K562 (cell line): ENCODE results near the gene CFAP107. TPM values are rescaled to one million over a fixed set of nuclear protein-coding genes. Genes with fewer than 3 reads are reported as not detected.

Experiments
- ATAC-seq: fragments of 200-7000 bp; cut with Tn5 transposase; 3 replicates; pipeline ENCODE4 v1.9.1; 2020; ENCODE audit warnings: moderate library complexity
- BruUV-seq: library from RNA; stranded (reverse); fragments of 400-500 nt; replicated peaks from 2 replicates; lab custom pipeline; 2021; lab: Mats Ljungman, UMichigan
- CTCF ChIA-PET: fragments of 300-600 bp; formaldehyde crosslinking; extraction: SDS; loops from one replicate; lab custom pipeline; 2021; ENCODE audit warnings: low intra/inter-chr PET ratio; lab: Yijun Ruan, JAX
- POLR2A ChIA-PET: fragments of 300-600, 350-650 bp; sonication (Branson Sonifier 250); formaldehyde crosslinking; extraction: SDS; loops from one replicate; lab custom pipeline; 2021; ENCODE audit warnings: antibody characterized with exemption, inconsistent platforms; lab: Yijun Ruan, JAX
- DNase-seq, 4 experiments: peaks; one replicate each; pipeline versions ENCODE4 v3.0.0 to v3.0.0-alpha.2; 2011 to 2018; ENCODE audit warnings: low spot score in 3 of 4, mixed read lengths in 3 of 4; ENCODE audit errors: extremely low read depth in 1 of 4
- FAIRE-seq: peaks from 2 replicates; lab custom pipeline; 2011; peaks lifted over from hg19 to GRCh38; lab: Jason Lieb, UNC
- H2AFZ ChIP-seq: 2 replicates; pipeline ENCODE4 v1.6.0; 2011; ENCODE audit warnings: low read depth, low read length, control low read depth, inconsistent platforms
- H3K27ac ChIP-seq: fragments of 200-600 bp; 3 replicates; pipeline ENCODE4 v1.8.0; 2011; ENCODE audit warnings: low read depth, mild to moderate bottlenecking, control low read depth, inconsistent platforms, low read length, moderate library complexity, mixed read lengths; ENCODE audit errors: extremely low read depth
- H3K27me3 ChIP-seq, 2 experiments: fragments of 300-600 bp in 1 of 2; 2 replicates in 1 of 2; 3 replicates in 1 of 2; pipeline versions ENCODE4 v1.6.0 to v1.8.0; 2011; ENCODE audit warnings: inconsistent platforms in 2 of 2, low read length in 2 of 2, mild to moderate bottlenecking in 1 of 2, mixed read lengths in 1 of 2, moderate library complexity in 1 of 2; ENCODE audit not compliant: control insufficient read depth in 2 of 2, insufficient read depth in 2 of 2
- H3K36me3 ChIP-seq: fragments of 300-600 bp; 3 replicates; pipeline ENCODE4 v1.8.0; 2011; ENCODE audit warnings: mild to moderate bottlenecking, low read length, inconsistent platforms; ENCODE audit not compliant: control insufficient read depth, insufficient read depth
- H3K4me1 ChIP-seq, 2 experiments: fragments of 200-600 bp in 1 of 2; replicated peaks in 1 of 2; 2 replicates in 1 of 2; 3 replicates in 1 of 2; pipeline versions ENCODE4 v1.5.1 to v1.8.0; 2011; ENCODE audit warnings: inconsistent platforms in 2 of 2, low read length in 2 of 2, mild to moderate bottlenecking in 1 of 2, mixed read lengths in 1 of 2, moderate library complexity in 1 of 2; ENCODE audit not compliant: control insufficient read depth in 2 of 2, insufficient read depth in 2 of 2
- H3K4me2 ChIP-seq: 2 replicates; pipeline ENCODE4 v1.6.1; 2011; ENCODE audit warnings: low read length, control low read depth, inconsistent platforms, mixed read lengths; ENCODE audit not compliant: insufficient read depth
- H3K4me3 ChIP-seq: fragments of 200-600 bp; sonication (generic), shearing (Covaris generic); 2 replicates; pipeline ENCODE4 v1.5.1; 2016; ENCODE audit warnings: control low read depth, inconsistent platforms
- H3K79me2 ChIP-seq: fragments of 200-600 bp; 3 replicates; pipeline ENCODE4 v1.8.0; 2011; ENCODE audit warnings: low read length, inconsistent platforms; ENCODE audit not compliant: control insufficient read depth, insufficient read depth
- H3K9ac ChIP-seq, 2 experiments: 2 replicates each; pipeline versions ENCODE4 v1.6.0 to v1.6.1; 2011; ENCODE audit warnings: low read depth in 2 of 2, low read length in 2 of 2, control low read depth in 1 of 2, inconsistent platforms in 1 of 2, mild to moderate bottlenecking in 1 of 2, mixed read lengths in 1 of 2; ENCODE audit not compliant: insufficient read depth in 1 of 2
- H3K9me1 ChIP-seq: one replicate; pipeline ENCODE4 v1.6.0; 2011; ENCODE audit warnings: inconsistent platforms, mild to moderate bottlenecking, low read length, moderate library complexity; ENCODE audit not compliant: control insufficient read depth, insufficient read depth
- H3K9me3 ChIP-seq: replicated peaks from 2 replicates; pipeline ENCODE4 v1.5.1; 2011; ENCODE audit warnings: low read depth, low read length, inconsistent platforms; ENCODE audit not compliant: control insufficient read depth, insufficient read depth
- H4K20me1 ChIP-seq: replicated peaks from 2 replicates; pipeline ENCODE4 v1.6.1; 2011; ENCODE audit warnings: low read length, inconsistent platforms, mixed read lengths; ENCODE audit not compliant: control insufficient read depth, insufficient read depth
- CBX8 ChIP-seq: fragments of 200-600 bp; sonication (generic); IDR thresholded peaks from 2 replicates; pipeline ENCODE4 v1.6.1; 2012; ENCODE audit warnings: borderline replicate concordance, mixed run types, low read depth, mild to moderate bottlenecking, moderate library complexity, mixed read lengths, low read length, control low read depth, inconsistent platforms; ENCODE audit not compliant: poor library complexity, severe bottlenecking; ENCODE audit errors: extremely low read depth
- ZNF280A ChIP-seq: fragments of 450-650 bp; IDR thresholded peaks from 2 replicates; pipeline ENCODE4 v1.6.1; 2018; ENCODE audit warnings: mild to moderate bottlenecking, low read depth; ENCODE audit not compliant: partially characterized antibody
- ZNF561 ChIP-seq: fragments of 450-650 bp; formaldehyde crosslinking; conservative IDR thresholded peaks from 2 replicates; pipeline ENCODE4 v1.4.0; 2020; ENCODE audit warnings: mild to moderate bottlenecking, moderate library complexity
- WGBS: fragments of 100-300 bp; shearing (Covaris generic); methylation state at CpG from one replicate; pipeline ENCODE4 v1.1.6; 2016; ENCODE audit warnings: low coverage, mixed read lengths; ENCODE audit not compliant: insufficient coverage; ENCODE audit errors: missing lambda C conversion rate; 5-methylcytosine and 5-hydroxymethylcytosine counted together
- in situ Hi-C: fragments of 300-500 bp; cut with MboI; formaldehyde crosslinking; loops from 4 replicates; pipeline ENCODE4 v1.15.0; 2018; ENCODE audit warnings: inconsistent platforms, mixed read lengths
- intact Hi-C: fragments of 100-400 bp; cut with micrococcal nuclease; formaldehyde crosslinking; loops from 2 replicates; pipeline ENCODE4 v1.14.2; 2022
- polyA plus RNA-seq, 8 experiments: library from polyadenylated mRNA; depleted of rRNA in 4 of 8; stranded (reverse) in 5 of 8; unstranded in 3 of 8; fragments of >200 nt; fragmentation: Nextera tagmentation in 2 of 8; fragmentation: Illumina TruSeq in 1 of 8; extraction: Ambion mirVana in 2 of 8; extraction: Trizol in 1 of 8; gene quantifications; 2 replicates each; pipeline versions ENCODE4 v1.2.1 to v1.2.3, GENCODE V29; 2011 to 2014; ENCODE audit warnings: inconsistent platforms in 1 of 8, missing spikeins in 1 of 8
- total RNA-seq, 7 experiments: library from RNA; depleted of rRNA in 6 of 7; stranded (reverse); fragments of >200 nt in 6 of 7; fragmentation: Illumina TruSeq in 2 of 7; extraction: Trizol in 2 of 7; gene quantifications; 2 replicates each; pipeline versions ENCODE4 v1.2.1 to v1.2.3, GENCODE V29; 2011 to 2021; ENCODE audit warnings: low replicate concordance in 1 of 7

Gene CFAP107
- total and polyA plus RNA-seq, 9 of the 15 experiments (the other 6 are each of a cell fraction or from before 2014, with no cell fraction given), result 0.03 to 0.08 TPM; not detected in 7

DNA sequence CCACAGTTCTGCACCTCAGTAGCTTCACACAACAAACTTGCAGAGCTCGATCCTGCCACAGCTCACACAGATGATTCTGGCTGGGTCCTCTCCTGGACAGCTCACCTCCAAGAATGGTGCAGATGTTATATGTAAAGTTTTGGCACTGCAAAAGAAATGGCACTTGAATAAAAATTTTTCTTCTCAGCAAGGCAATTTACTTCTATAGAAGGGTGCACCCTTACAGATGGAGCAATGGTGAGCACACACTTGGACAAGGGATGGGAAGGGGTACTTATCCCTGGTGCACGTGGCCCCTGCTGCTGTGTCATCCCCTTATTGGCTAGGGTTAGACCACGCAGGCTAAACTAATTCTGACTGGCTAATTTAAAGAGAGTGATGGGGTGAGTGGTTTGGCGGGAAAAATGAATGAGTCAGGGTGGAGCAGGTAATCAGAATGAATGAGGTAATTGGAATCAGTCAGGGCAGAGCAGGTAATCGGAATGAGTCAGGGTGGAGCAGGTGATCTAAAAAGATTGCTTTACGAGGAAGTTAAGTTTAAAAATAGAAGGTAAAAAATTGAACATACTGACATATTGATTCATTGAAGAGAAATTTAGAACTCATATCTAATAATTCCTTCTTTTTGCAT, 42.1 kb upstream of the CFAP107 start:
- WGBS, result 0% methylated on average over 6 of the region's 6 CpGs
- intact Hi-C loops, result no loop called here
- H3K4me3 ChIP-seq, result no peak overlapping the region

More for the DNA sequence above, 42.1 kb upstream of the CFAP107 start:
- no peaks in the 10 kb centered on the region for H3K4me1 ChIP-seq
- H3K27ac ChIP-seq, result no peak overlapping the region
- in situ Hi-C loops, result no loop called here
- no peaks in the 10 kb centered on the region for H3K9me3 ChIP-seq
- H3K27me3 ChIP-seq, result peaks cover 0 to 5% of the 10 kb centered on the region in 2 experiments; a peak in 1 of 5 replicates
- TF ChIP-seq ZNF280A (peak; percentile 65), CBX8 (no peak), ZNF561 (CRISPR knock-in tag) (0 out of 2 replicates have a peak, but pooled peaks have one; percentile 26)
- ATAC-seq (no peak), DNase-seq (no peak), FAIRE-seq (no peak)
- H3K79me2 ChIP-seq, result no peaks in the 10 kb centered on the region
- ChIA-PET POLR2A (no interaction called here), CTCF (no interaction called here)
- no peak overlapping the region for H3K9ac ChIP-seq
- no TSS peak for BruUV-seq
- H3K9me1 ChIP-seq, result no peaks in the 10 kb centered on the region
- H4K20me1 ChIP-seq, result no peaks in the 10 kb centered on the region
- no peak overlapping the region for H2AFZ ChIP-seq
- no peaks in the 10 kb centered on the region for H3K36me3 ChIP-seq
- H3K4me2 ChIP-seq, result no peak overlapping the region
